NB4 (cell line): ENCODE data around the gene RBM6.

Source experiments
- CTCF ChIP-seq: IDR thresholded peaks from one replicate; pipeline ENCODE4 v1.5.1; 2012; ENCODE audit warnings: low read depth, low read length
- MAX ChIP-seq: IDR thresholded peaks from 2 replicates; pipeline ENCODE4 v1.6.1; 2011; ENCODE audit warnings: low read depth, low read length
- MYC ChIP-seq: IDR thresholded peaks from 2 replicates; pipeline ENCODE4 v1.6.1; 2011; ENCODE audit warnings: low read depth, low read length
- POLR2A ChIP-seq: IDR thresholded peaks from 2 replicates; pipeline ENCODE4 v1.6.1; 2011; ENCODE audit warnings: mild to moderate bottlenecking; ENCODE audit not compliant: insufficient read length; ENCODE audit errors: extremely low read depth

- TF ChIP-seq POLR2A (no peak), CTCF (no peak), MAX (no peak), MYC (no peak)
These were observed 128.2 kb downstream of the RBM6 start for GRCh38 chr3:50068134-50068533.
